Measurements from ENCODE around the gene MED13L.

The MED13L gene

GRCh38 chr12:116069943-116070342 lies 207.6 kb downstream of the MED13L start:
- no peaks in the 10 kb centered on the region for H3K79me2 ChIP-seq (ENCODE audit: insufficient read depth, low read length)
- H3K4me3 ChIP-seq (ENCODE audit: insufficient read depth, low read length, poor library complexity, severe bottlenecking): no peak overlapping the region
- no peak overlapping the region for H3K27ac ChIP-seq (ENCODE audit: low read depth, low read length)

GRCh38 chr12:116068853-116069252 lies 208.6 kb downstream of the MED13L start:
- no peaks in the 10 kb centered on the region for H3F3A ChIP-seq (ENCODE audit: insufficient read depth)
- no peaks in the 10 kb centered on the region for H4K20me1 ChIP-seq (ENCODE audit: low read depth, low read length)
- H3K9me2 ChIP-seq (replicated peaks; ENCODE audit: insufficient read depth, low read length): no peaks in the 10 kb centered on the region
- H3K36me3 ChIP-seq (ENCODE audit: low read length): no peaks in the 10 kb centered on the region
- H3K4me2 ChIP-seq (ENCODE audit: low read depth, low read length, poor library complexity, severe bottlenecking): no peak overlapping the region
- no peaks in the 10 kb centered on the region for H3K9me3 ChIP-seq (ENCODE audit: insufficient read depth, low read length)
- no peaks in the 10 kb centered on the region for H3K79me2 ChIP-seq (ENCODE audit: insufficient read depth, low read length)
- H3K27ac ChIP-seq (ENCODE audit: low read depth, low read length): no peak overlapping the region
- no peak overlapping the region for H3K9ac ChIP-seq (ENCODE audit: low read length)
- H3K27me3 ChIP-seq (ENCODE audit: low read length): no peaks in the 10 kb centered on the region
- no peak overlapping the region for H2AFZ ChIP-seq (ENCODE audit: low read depth, low read length, severe bottlenecking)
- H3K4me3 ChIP-seq (ENCODE audit: insufficient read depth, low read length, poor library complexity, severe bottlenecking): no peak overlapping the region
- TF ChIP-seq, protein P1, sequence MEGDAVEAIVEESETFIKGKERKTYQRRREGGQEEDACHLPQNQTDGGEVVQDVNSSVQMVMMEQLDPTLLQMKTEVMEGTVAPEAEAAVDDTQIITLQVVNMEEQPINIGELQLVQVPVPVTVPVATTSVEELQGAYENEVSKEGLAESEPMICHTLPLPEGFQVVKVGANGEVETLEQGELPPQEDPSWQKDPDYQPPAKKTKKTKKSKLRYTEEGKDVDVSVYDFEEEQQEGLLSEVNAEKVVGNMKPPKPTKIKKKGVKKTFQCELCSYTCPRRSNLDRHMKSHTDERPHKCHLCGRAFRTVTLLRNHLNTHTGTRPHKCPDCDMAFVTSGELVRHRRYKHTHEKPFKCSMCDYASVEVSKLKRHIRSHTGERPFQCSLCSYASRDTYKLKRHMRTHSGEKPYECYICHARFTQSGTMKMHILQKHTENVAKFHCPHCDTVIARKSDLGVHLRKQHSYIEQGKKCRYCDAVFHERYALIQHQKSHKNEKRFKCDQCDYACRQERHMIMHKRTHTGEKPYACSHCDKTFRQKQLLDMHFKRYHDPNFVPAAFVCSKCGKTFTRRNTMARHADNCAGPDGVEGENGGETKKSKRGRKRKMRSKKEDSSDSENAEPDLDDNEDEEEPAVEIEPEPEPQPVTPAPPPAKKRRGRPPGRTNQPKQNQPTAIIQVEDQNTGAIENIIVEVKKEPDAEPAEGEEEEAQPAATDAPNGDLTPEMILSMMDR (IDR thresholded peaks at IDR 0.05; ENCODE audit: insufficient read depth, low read length, poor library complexity, severe bottlenecking): no peak
- no peak for TF ChIP-seq EZH2phosphoT487 (conservative IDR thresholded peaks at IDR 0.05; ENCODE audit: low read length)

More at GRCh38 chr12:116069943-116070342, 207.6 kb downstream of the MED13L start:
- no peaks in the 10 kb centered on the region for H3K9me3 ChIP-seq (ENCODE audit: insufficient read depth, low read length)
- H3F3A ChIP-seq (ENCODE audit: insufficient read depth): no peaks in the 10 kb centered on the region
- H3K36me3 ChIP-seq (ENCODE audit: low read length): no peaks in the 10 kb centered on the region
- H3K9ac ChIP-seq (ENCODE audit: low read length): no peak overlapping the region
- H2AFZ ChIP-seq (ENCODE audit: low read depth, low read length, severe bottlenecking): no peak overlapping the region
- no peaks in the 10 kb centered on the region for H3K9me2 ChIP-seq (replicated peaks; ENCODE audit: insufficient read depth, low read length)
- TF ChIP-seq, protein P1 (IDR thresholded peaks at IDR 0.05; ENCODE audit: insufficient read depth, low read length, poor library complexity, severe bottlenecking): no peak
- TF ChIP-seq EZH2phosphoT487 (conservative IDR thresholded peaks at IDR 0.05; ENCODE audit: low read length): no peak
- no peaks in the 10 kb centered on the region for H3K27me3 ChIP-seq (ENCODE audit: low read length)
- H4K20me1 ChIP-seq (ENCODE audit: low read depth, low read length): no peaks in the 10 kb centered on the region
- no peak overlapping the region for H3K4me2 ChIP-seq (ENCODE audit: low read depth, low read length, poor library complexity, severe bottlenecking)

- Histone ChIP-seq H3K79me2 (ENCODE audit: insufficient read depth, low read length) (no peaks in the 10 kb centered on the region), H2AFZ (ENCODE audit: low read depth, low read length, severe bottlenecking) (no peak overlapping the region), H3K27me3 (ENCODE audit: low read length) (no peaks in the 10 kb centered on the region), H3K4me2 (ENCODE audit: low read depth, low read length, poor library complexity, severe bottlenecking) (no peak overlapping the region), H3K27ac (ENCODE audit: low read depth, low read length) (no peak overlapping the region), H4K20me1 (ENCODE audit: low read depth, low read length) (no peaks in the 10 kb centered on the region), H3K9ac (ENCODE audit: low read length) (no peak overlapping the region), H3K36me3 (ENCODE audit: low read length) (no peaks in the 10 kb centered on the region), H3K4me3 (ENCODE audit: insufficient read depth, low read length, poor library complexity, severe bottlenecking) (no peak overlapping the region), H3K9me2 (replicated peaks; ENCODE audit: insufficient read depth, low read length) (no peaks in the 10 kb centered on the region), H3K9me3 (ENCODE audit: insufficient read depth, low read length) (no peaks in the 10 kb centered on the region), H3F3A (ENCODE audit: insufficient read depth) (no peaks in the 10 kb centered on the region)
- TF ChIP-seq, protein P1 (IDR thresholded peaks at IDR 0.05; ENCODE audit: insufficient read depth, low read length, poor library complexity, severe bottlenecking): no peak
- TF ChIP-seq EZH2phosphoT487 (conservative IDR thresholded peaks at IDR 0.05; ENCODE audit: low read length): no peak
Observed at GRCh38 chr12:116068371-116068770, 209.1 kb downstream of the MED13L start.

Data from SU-DHL-6 (cell line).